B cell (primary cell): ENCODE measurements around the gene CHRNA4. TPM values are rescaled to one million over a fixed set of nuclear protein-coding genes. Genes with fewer than 3 reads are reported as not detected.

ENCODE experiments used
- ATAC-seq: fragments of 200-7000 bp; cut with Tn5 transposase; one replicate; pipeline ENCODE4 v1.10.0; 2021; ENCODE audit warnings: low read depth, mild to moderate bottlenecking, moderate number of reproducible peaks, moderate library complexity
- CTCF ChIA-PET: fragments of 350-600 bp; sonication (Branson Sonifier 250); formaldehyde crosslinking; loops from one replicate; lab custom pipeline; 2021; ENCODE audit warnings: antibody characterized with exemption, inconsistent platforms; lab: Charles Lee
- POLR2A ChIA-PET: fragments of 350-600 bp; sonication (Branson Sonifier 250); formaldehyde crosslinking; loops from one replicate; lab custom pipeline; 2021; ENCODE audit warnings: antibody characterized with exemption; lab: Charles Lee
- DNase-seq: peaks from one replicate; pipeline ENCODE4 v3.0.0; 2013
- H2AFZ ChIP-seq: 2 replicates; pipeline ENCODE4 v1.6.1; 2012; ENCODE audit warnings: mild to moderate bottlenecking, low read depth, low read length; ENCODE audit not compliant: insufficient read depth, poor library complexity, severe bottlenecking
- H3K27ac ChIP-seq, 2 donors: 1 replicate in 1 of 2; 2 replicates in 1 of 2; pipeline ENCODE4 v1.5.1; 2012 to 2013; ENCODE audit warnings: low read length in 2 of 2, mild to moderate bottlenecking in 2 of 2, moderate library complexity in 1 of 2
- H3K27me3 ChIP-seq, 4 experiments: fragments of 200-600 bp in 1 of 4; sonication (generic) in 1 of 4; replicated peaks in 1 of 4; 1 replicate in 2 of 4; 2 replicates in 2 of 4; pipeline versions ENCODE4 v1.6.1 to v1.7.0; 2013 to 2016; ENCODE audit warnings: low read length in 3 of 4, mild to moderate bottlenecking in 2 of 4, mixed read lengths in 1 of 4, moderate library complexity in 1 of 4; ENCODE audit not compliant: insufficient read depth in 4 of 4, control insufficient read depth in 3 of 4; ENCODE audit errors: control extremely low read depth in 1 of 4
- H3K36me3 ChIP-seq, 2 experiments: replicated peaks in 1 of 2; 1 replicate in 1 of 2; 2 replicates in 1 of 2; pipeline versions ENCODE4 v1.6.1 to v1.7.1; 2013; ENCODE audit warnings: low read length in 1 of 2; ENCODE audit not compliant: insufficient read depth in 2 of 2, control insufficient read depth in 1 of 2; ENCODE audit errors: control extremely low read depth in 1 of 2, extremely low read depth in 1 of 2
- H3K4me1 ChIP-seq, 2 donors: fragments of 200-600 bp in 1 of 2; sonication (generic) in 1 of 2; 1 replicate in 1 of 2; 2 replicates in 1 of 2; pipeline versions ENCODE4 v1.5.1 to v1.6.1; 2013 to 2017; ENCODE audit warnings: low read length in 2 of 2; ENCODE audit not compliant: control insufficient read depth in 2 of 2, insufficient read depth in 2 of 2
- H3K4me2 ChIP-seq: replicated peaks from 2 replicates; pipeline ENCODE3; 2012; ENCODE audit warnings: mild to moderate bottlenecking, low read depth, low read length; ENCODE audit not compliant: poor library complexity, severe bottlenecking
- H3K4me3 ChIP-seq, 5 experiments: fragments of 200-600 bp in 1 of 5; sonication (generic) in 1 of 5; 1 replicate in 3 of 5; 2 replicates in 2 of 5; pipeline versions ENCODE4 v1.5.1 to v1.7.0; 2011 to 2016; ENCODE audit warnings: low read length in 4 of 5, mild to moderate bottlenecking in 4 of 5, low read depth in 2 of 5, control low read depth in 1 of 5, moderate library complexity in 1 of 5; ENCODE audit not compliant: insufficient read depth in 1 of 5; ENCODE audit errors: control extremely low read depth in 1 of 5, extremely low read depth in 1 of 5
- H3K79me2 ChIP-seq: fragments of 200-600 bp; sonication (generic); one replicate; pipeline ENCODE4 v1.6.0; 2016; ENCODE audit warnings: low read length; ENCODE audit not compliant: control insufficient read depth, insufficient read depth
- H3K9ac ChIP-seq: fragments of 200-600 bp; sonication (generic); 2 replicates; pipeline ENCODE4 v1.6.1; 2017; ENCODE audit warnings: mild to moderate bottlenecking, low read length, moderate library complexity
- H3K9me3 ChIP-seq, 3 donors: one replicate each; pipeline versions ENCODE4 v1.6.1 to v1.7.1; 2013; ENCODE audit warnings: low read length in 2 of 3; ENCODE audit not compliant: control insufficient read depth in 2 of 3, insufficient read depth in 1 of 3; ENCODE audit errors: control extremely low read depth in 1 of 3
- H4K20me1 ChIP-seq: 2 replicates; pipeline ENCODE4 v1.6.0; 2012; ENCODE audit warnings: mild to moderate bottlenecking, low read length; ENCODE audit not compliant: insufficient read depth, control insufficient read depth, poor library complexity, severe bottlenecking
- H3K27ac Mint-ChIP-seq: one replicate; pipeline ENCODE4 v1.8.0; 2021; ENCODE audit warnings: mixed read lengths
- H3K27me3 Mint-ChIP-seq: one replicate; pipeline ENCODE4 v1.8.0; 2021; ENCODE audit warnings: mixed read lengths
- H3K4me1 Mint-ChIP-seq: one replicate; pipeline ENCODE4 v1.8.0; 2021; ENCODE audit warnings: mixed read lengths
- H3K4me3 Mint-ChIP-seq: one replicate; pipeline ENCODE4 v1.8.0; 2021; ENCODE audit warnings: mixed read lengths
- H3K9me3 Mint-ChIP-seq: one replicate; pipeline ENCODE4 v1.8.0; 2022; ENCODE audit warnings: mixed read lengths; ENCODE audit not compliant: insufficient read depth
- EZH2 ChIP-seq: IDR thresholded peaks from 2 replicates; pipeline ENCODE4 v1.6.1; 2012; ENCODE audit warnings: borderline replicate concordance, low read depth, mild to moderate bottlenecking, moderate library complexity, low read length; ENCODE audit not compliant: insufficient read depth, poor library complexity, severe bottlenecking
- WGBS: methylation state at CpG from one replicate; pipeline ENCODE4 v1.1.5; 2013; ENCODE audit warnings: missing lambda C conversion rate; ENCODE audit not compliant: insufficient coverage; 5-methylcytosine and 5-hydroxymethylcytosine counted together
- intact Hi-C: fragments of 100-400 bp; cut with micrococcal nuclease; formaldehyde crosslinking; loops from one replicate; pipeline ENCODE4 v1.10.0; 2022
- polyA plus RNA-seq: library from polyadenylated mRNA; depleted of rRNA; stranded (reverse); fragments of >200 nt; gene quantifications from 2 replicates; pipeline ENCODE4 v1.2.3, GENCODE V29; 2012
- total RNA-seq, 2 donors: library from RNA; stranded (reverse); fragments of 120-200 nt in 1 of 2; gene quantifications; 1 replicate in 1 of 2; 2 replicates in 1 of 2; pipeline versions ENCODE4 v1.2.3 to v1.2.4, GENCODE V29; 2013 to 2022
- TF ChIP-seq, protein P1 (sequence below): fragments of 200-600 bp; IDR thresholded peaks from one replicate; pipeline ENCODE4 v1.8.0; 2022; ENCODE audit warnings: antibody characterized with exemption, mild to moderate bottlenecking

Gene CHRNA4
- total and polyA plus RNA-seq, 2 donors (not counting 1 experiment from before 2014, with no cell fraction given), result not detected

DNA sequence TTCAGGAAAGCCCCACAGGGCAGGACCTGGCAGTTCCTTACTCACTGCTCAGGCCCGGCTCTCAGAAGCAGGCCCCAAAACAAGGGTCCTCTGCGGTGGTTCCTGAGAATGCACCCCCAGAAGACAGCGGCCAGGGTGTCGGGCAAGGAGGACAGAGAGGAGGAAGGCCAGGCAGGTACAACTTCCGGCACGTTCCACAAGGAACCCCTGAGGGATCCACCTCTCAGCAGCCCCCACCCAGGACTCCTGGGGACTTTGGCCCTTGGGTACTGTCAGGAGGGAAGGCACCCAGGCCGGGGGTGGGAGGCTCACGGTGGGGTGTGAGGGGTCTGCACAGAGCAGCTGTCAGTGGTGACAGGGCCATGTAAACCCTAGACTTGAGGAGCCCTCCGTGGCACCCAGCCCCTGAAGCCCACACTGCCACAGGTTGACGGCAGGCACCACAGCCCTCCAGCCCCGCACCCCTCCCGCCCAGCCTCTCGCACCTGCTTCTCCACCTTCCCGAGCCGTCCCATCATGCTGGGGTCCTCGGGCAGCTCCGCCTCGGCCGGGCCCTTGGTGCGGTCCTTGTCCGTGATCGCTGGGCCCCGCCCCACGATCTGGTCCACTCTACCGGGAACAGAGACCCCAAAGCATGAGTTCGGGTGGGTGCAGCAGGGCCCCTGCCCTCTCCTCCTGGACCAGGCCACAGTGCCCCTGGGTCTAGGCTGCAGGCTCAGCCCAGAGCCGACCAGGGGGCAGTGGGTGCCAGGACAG lies 47.0 kb upstream of the CHRNA4 start:
- Histone ChIP-seq H2AFZ (no peak overlapping the region), H3K27me3 (peaks cover 0 to 3% (median 0%) of the 10 kb centered on the region in 4 experiments), H3K9me3 (peaks cover 0 to 23% (median 0%) of the 10 kb centered on the region in 3 donors), H3K36me3 (no peaks in the 10 kb centered on the region), H3K4me2 (no peak overlapping the region), H3K9ac (no peak overlapping the region), H3K4me1 (no peaks in the 10 kb centered on the region), H4K20me1 (no peaks in the 10 kb centered on the region), H3K27ac (no peak overlapping the region), H3K79me2 (no peaks in the 10 kb centered on the region), H3K4me3 (no peak overlapping the region)
- intact Hi-C loops, result no loop called here
- Mint-ChIP-seq H3K9me3 (no peaks in the 10 kb centered on the region), H3K27me3 (peaks cover 3% of the 10 kb centered on the region), H3K4me1 (no peaks in the 10 kb centered on the region), H3K4me3 (no peak overlapping the region), H3K27ac (no peak overlapping the region)
- ChIA-PET POLR2A (no interaction called here), CTCF (no interaction called here)
- WGBS, result 96% methylated on average over 25 of the region's 27 CpGs
- DNase-seq, result no peak
- TF ChIP-seq EZH2, result no peak
- TF ChIP-seq, protein P1, sequence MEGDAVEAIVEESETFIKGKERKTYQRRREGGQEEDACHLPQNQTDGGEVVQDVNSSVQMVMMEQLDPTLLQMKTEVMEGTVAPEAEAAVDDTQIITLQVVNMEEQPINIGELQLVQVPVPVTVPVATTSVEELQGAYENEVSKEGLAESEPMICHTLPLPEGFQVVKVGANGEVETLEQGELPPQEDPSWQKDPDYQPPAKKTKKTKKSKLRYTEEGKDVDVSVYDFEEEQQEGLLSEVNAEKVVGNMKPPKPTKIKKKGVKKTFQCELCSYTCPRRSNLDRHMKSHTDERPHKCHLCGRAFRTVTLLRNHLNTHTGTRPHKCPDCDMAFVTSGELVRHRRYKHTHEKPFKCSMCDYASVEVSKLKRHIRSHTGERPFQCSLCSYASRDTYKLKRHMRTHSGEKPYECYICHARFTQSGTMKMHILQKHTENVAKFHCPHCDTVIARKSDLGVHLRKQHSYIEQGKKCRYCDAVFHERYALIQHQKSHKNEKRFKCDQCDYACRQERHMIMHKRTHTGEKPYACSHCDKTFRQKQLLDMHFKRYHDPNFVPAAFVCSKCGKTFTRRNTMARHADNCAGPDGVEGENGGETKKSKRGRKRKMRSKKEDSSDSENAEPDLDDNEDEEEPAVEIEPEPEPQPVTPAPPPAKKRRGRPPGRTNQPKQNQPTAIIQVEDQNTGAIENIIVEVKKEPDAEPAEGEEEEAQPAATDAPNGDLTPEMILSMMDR, result no peak
- ATAC-seq, result no peak

DNA sequence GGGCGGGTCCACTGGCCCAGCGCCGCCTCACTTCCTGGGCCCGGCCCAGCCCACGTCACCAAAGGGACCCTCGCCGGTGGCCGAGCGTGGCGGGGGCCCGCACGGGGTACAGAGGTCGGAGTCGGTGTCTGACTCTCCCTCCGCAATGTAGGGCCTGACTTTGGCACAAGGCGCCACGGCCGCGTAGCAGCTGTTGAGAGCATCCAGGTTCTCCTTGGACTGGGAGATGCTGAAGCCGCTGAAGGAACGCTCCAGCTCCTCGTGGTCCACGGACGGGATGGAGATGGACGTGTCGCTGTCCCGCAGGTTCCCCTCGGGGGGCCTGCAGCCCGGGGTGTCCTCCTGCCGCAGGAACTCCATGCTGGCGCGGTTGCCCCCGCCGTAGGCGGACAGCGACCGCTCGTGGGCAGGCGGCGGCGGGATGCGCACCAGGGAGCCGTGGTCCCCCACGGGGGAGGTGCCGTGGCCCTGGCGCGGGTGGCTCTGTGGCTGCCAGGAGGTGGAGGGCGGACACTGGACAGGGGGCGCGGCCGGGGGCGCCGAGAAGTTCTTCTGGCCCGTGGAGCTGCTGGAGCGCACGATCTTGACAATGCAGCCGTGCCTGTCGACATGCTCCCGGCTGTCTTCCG lies 45.6 kb upstream of the CHRNA4 start:
- Mint-ChIP-seq H3K27ac (no peak overlapping the region), H3K4me3 (no peak overlapping the region), H3K4me1 (no peaks in the 10 kb centered on the region), H3K9me3 (no peaks in the 10 kb centered on the region), H3K27me3 (no peaks in the 10 kb centered on the region)
- H3K4me1 ChIP-seq, result no peaks in the 10 kb centered on the region
- ATAC-seq (no peak), DNase-seq (no peak)
- H3K36me3 ChIP-seq, result no peaks in the 10 kb centered on the region
- no peaks in the 10 kb centered on the region for H3K27me3 ChIP-seq
- no peak overlapping the region for H3K4me3 ChIP-seq
- ChIA-PET POLR2A (no interaction called here), CTCF (no interaction called here)
- peaks cover 0 to 23% (median 0%) of the 10 kb centered on the region in 3 donors for H3K9me3 ChIP-seq
- H3K79me2 ChIP-seq, result no peaks in the 10 kb centered on the region
- 93% methylated on average over 60 of the region's 60 CpGs for WGBS
- TF ChIP-seq, protein P1, result no peak
- no peak for TF ChIP-seq EZH2
- no peak overlapping the region for H3K4me2 ChIP-seq
- H3K9ac ChIP-seq, result no peak overlapping the region
- intact Hi-C loops, result no loop called here
- H4K20me1 ChIP-seq, result no peaks in the 10 kb centered on the region
- H3K27ac ChIP-seq, result no peak overlapping the region
- no peak overlapping the region for H2AFZ ChIP-seq
